ENCODE data around the gene VSNL1. TPM values are rescaled to one million over a fixed set of nuclear protein-coding genes. Genes with fewer than 3 reads are reported as not detected.

The VSNL1 gene
- polyA plus RNA-seq, 1 experiment = 0.86 TPM

DNA sequence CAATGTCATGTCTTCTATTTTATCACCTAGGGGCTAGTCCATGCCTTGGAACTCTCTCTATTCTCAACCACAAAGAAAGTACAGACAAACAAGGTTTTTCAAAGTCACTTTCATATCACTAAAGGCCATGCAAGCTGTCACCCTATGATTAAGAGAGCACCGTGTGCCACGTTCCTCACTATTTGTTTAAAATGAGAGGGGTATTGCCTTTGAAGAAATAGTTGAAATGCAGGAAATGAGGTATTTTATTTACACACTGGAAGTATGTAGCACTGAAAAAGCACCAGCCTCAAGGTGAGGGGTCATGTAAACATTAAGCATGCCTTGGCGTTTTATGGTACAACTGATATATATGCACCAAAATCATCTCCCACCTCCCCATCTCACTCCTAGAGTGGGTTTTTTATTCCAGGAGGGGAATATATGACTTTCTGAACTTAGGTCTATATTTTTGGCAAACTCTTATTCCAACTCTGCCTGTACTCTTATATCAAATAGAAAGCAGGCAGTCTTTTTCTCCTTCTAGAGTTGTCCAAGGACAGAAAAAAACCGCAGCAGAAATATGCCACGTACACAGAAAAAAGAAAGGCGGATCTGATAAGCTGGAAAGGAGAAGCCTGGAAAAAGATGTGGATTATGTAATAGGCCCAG, 53.5 kb downstream of the VSNL1 start:
- ChIA-PET CTCF (interaction anchor here (2.0 to 2.9 kb wide), 2 partner anchors 52 to 77 kb away, joined by 7 to 10 read pairs; no protein-coding TSS in a partner anchor), POLR2A (interaction anchor here (1.1 kb wide), 1 partner anchor 52 kb away, joined by 3 read pairs; no protein-coding TSS in a partner anchor)
- Histone ChIP-seq H3K4me3 (ENCODE audit: low read depth, low read length) (no peak overlapping the region), H3K27me3 (ENCODE audit: control insufficient read depth, insufficient read depth, low read length) (no peaks in the 10 kb centered on the region), H3K9me3 (ENCODE audit: control insufficient read depth, insufficient read depth, low read length) (no peaks in the 10 kb centered on the region), H3K27ac (ENCODE audit: low read depth, low read length) (peak overlapping the region; percentile 40)
- DNase-seq (ENCODE audit: low read depth, low spot score) = no peak
- TF ChIP-seq, protein P1, sequence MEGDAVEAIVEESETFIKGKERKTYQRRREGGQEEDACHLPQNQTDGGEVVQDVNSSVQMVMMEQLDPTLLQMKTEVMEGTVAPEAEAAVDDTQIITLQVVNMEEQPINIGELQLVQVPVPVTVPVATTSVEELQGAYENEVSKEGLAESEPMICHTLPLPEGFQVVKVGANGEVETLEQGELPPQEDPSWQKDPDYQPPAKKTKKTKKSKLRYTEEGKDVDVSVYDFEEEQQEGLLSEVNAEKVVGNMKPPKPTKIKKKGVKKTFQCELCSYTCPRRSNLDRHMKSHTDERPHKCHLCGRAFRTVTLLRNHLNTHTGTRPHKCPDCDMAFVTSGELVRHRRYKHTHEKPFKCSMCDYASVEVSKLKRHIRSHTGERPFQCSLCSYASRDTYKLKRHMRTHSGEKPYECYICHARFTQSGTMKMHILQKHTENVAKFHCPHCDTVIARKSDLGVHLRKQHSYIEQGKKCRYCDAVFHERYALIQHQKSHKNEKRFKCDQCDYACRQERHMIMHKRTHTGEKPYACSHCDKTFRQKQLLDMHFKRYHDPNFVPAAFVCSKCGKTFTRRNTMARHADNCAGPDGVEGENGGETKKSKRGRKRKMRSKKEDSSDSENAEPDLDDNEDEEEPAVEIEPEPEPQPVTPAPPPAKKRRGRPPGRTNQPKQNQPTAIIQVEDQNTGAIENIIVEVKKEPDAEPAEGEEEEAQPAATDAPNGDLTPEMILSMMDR (IDR thresholded peaks at IDR 0.05; ENCODE audit: low read depth, low read length) = no peak

- peak overlapping the region; percentile 40 for H3K27ac ChIP-seq (ENCODE audit: low read depth, low read length)
- POLR2A ChIA-PET = interaction anchor here (1.1 kb wide), 1 partner anchor 51 kb away, joined by 3 read pairs; no protein-coding TSS in a partner anchor
- H3K9me3 ChIP-seq (ENCODE audit: control insufficient read depth, insufficient read depth, low read length) = no peaks in the 10 kb centered on the region
- no peak overlapping the region for H3K4me3 ChIP-seq (ENCODE audit: low read depth, low read length)
- CTCF ChIA-PET = interaction anchor here (0.5 to 2.9 kb wide), 3 partner anchors 51 to 135 kb away, joined by 7 to 10 read pairs (median 7); no protein-coding TSS in a partner anchor
- no peaks in the 10 kb centered on the region for H3K27me3 ChIP-seq (ENCODE audit: control insufficient read depth, insufficient read depth, low read length)
- TF ChIP-seq, protein P1 (IDR thresholded peaks at IDR 0.05; ENCODE audit: low read depth, low read length) = no peak
- no peak for DNase-seq (ENCODE audit: low read depth, low spot score)
Measured at GRCh38 chr2:17594533-17595401, 54.3 kb downstream of the VSNL1 start.

DNA sequence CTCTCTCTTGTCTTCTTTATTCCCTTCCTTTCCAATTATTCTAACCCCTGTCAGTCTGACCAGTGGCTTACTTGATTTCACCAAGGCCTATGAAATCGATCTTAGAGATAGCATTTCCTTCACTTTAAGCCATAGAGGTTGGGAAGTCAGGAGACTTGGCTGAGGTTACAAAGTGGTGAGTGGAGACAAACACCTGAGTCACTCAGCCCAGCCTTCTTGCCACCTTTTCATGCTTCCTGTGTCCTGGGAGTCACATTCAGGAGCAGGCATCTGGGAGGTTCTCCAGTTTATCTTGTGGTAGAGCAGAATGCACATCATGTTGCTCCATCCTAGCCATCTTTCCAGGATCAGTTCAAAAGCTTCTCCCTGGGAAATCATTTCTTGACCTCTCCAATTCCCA, 59.1 kb downstream of the VSNL1 start:
- no peak overlapping the region for H3K4me3 ChIP-seq (ENCODE audit: low read depth, low read length)
- no peak for DNase-seq (ENCODE audit: low read depth, low spot score)
- POLR2A ChIA-PET = no interaction called here
- TF ChIP-seq, protein P1 (IDR thresholded peaks at IDR 0.05; ENCODE audit: low read depth, low read length) = no peak
- no peaks in the 10 kb centered on the region for H3K9me3 ChIP-seq (ENCODE audit: control insufficient read depth, insufficient read depth, low read length)
- H3K27ac ChIP-seq (ENCODE audit: low read depth, low read length) = no peak overlapping the region
- CTCF ChIA-PET = interaction anchor here (1.8 kb wide), 1 partner anchor 46 kb away, joined by 8 read pairs; no protein-coding TSS in a partner anchor
- no peaks in the 10 kb centered on the region for H3K27me3 ChIP-seq (ENCODE audit: control insufficient read depth, insufficient read depth, low read length)

GRCh38 chr2:17600556-17601204, 60.2 kb downstream of the VSNL1 start:
- ChIA-PET POLR2A (no interaction called here), CTCF (no interaction called here)
- TF ChIP-seq, protein P1 (IDR thresholded peaks at IDR 0.05; ENCODE audit: low read depth, low read length) = no peak
- DNase-seq (ENCODE audit: low read depth, low spot score) = no peak
- H3K27me3 ChIP-seq (ENCODE audit: control insufficient read depth, insufficient read depth, low read length) = no peaks in the 10 kb centered on the region
- no peak overlapping the region for H3K27ac ChIP-seq (ENCODE audit: low read depth, low read length)
- H3K4me3 ChIP-seq (ENCODE audit: low read depth, low read length) = no peak overlapping the region
- H3K9me3 ChIP-seq (ENCODE audit: control insufficient read depth, insufficient read depth, low read length) = no peaks in the 10 kb centered on the region

All from AG04450 (cell line).